ENCODE measurements around the gene HDX.
"Not testable (repeated sequence)": the region's sequence is repeated elsewhere in the genome, so short reads cannot be mapped to it uniquely, and the experiment has no call there.

Gene HDX

GRCh38 chrX:84501798-84502628, at the start of gene HDX:
Gene HDX (minus strand): TSS chrX:84502453. CDS start chrX:84475397, 27,056 bp downstream.
- peak; percentile 48 for DNase-seq (ENCODE audit: low spot score)

- DNase-seq (ENCODE audit: low spot score), result not testable (repeated sequence)
These were observed 39.1 kb upstream of the HDX start for GRCh38 chrX:84541315-84541714.

GRCh38 chrX:84537627-84538026, 35.4 kb upstream of the HDX start:
- not testable (repeated sequence) for DNase-seq (ENCODE audit: low spot score)

- no peak for DNase-seq (ENCODE audit: low spot score)
These were observed 13.8 kb downstream of the HDX start for GRCh38 chrX:84488426-84488825.

GRCh38 chrX:84487365-84488353, 14.6 kb downstream of the HDX start:
- no peak for DNase-seq (ENCODE audit: low spot score)

GRCh38 chrX:84479086-84479485, 23.2 kb downstream of the HDX start:
- DNase-seq (ENCODE audit: low spot score), result no peak

- DNase-seq (ENCODE audit: low spot score), result no peak
These were observed 25.1 kb downstream of the HDX start for GRCh38 chrX:84477114-84477513.

- no peak for DNase-seq (ENCODE audit: low spot score)
These were observed 26.7 kb downstream of the HDX start for GRCh38 chrX:84475596-84475995.

GRCh38 chrX:84475101-84475500, 27.2 kb downstream of the HDX start:
- no peak for DNase-seq (ENCODE audit: low spot score)

- no peak for DNase-seq (ENCODE audit: low spot score)
These were observed 33.0 kb downstream of the HDX start for GRCh38 chrX:84469226-84469625.

GRCh38 chrX:84467898-84468297, 34.4 kb downstream of the HDX start:
- no peak for DNase-seq (ENCODE audit: low spot score)

GRCh38 chrX:84453351-84454246, 48.7 kb downstream of the HDX start:
- no peak for DNase-seq (ENCODE audit: low spot score)

- DNase-seq (ENCODE audit: low spot score), result no peak
These were observed 61.1 kb downstream of the HDX start for GRCh38 chrX:84441143-84441542.

- no peak for DNase-seq (ENCODE audit: low spot score)
These were observed 87.1 kb downstream of the HDX start for GRCh38 chrX:84415140-84415539.

- DNase-seq (ENCODE audit: low spot score), result no peak
These were observed 138.6 kb downstream of the HDX start for GRCh38 chrX:84363663-84364062.

GRCh38 chrX:84363051-84363450, 139.2 kb downstream of the HDX start:
- no peak for DNase-seq (ENCODE audit: low spot score)

GRCh38 chrX:84362184-84362838, 139.9 kb downstream of the HDX start:
- DNase-seq (ENCODE audit: low spot score), result no peak

- no peak for DNase-seq (ENCODE audit: low spot score)
These were observed 144.0 kb downstream of the HDX start for GRCh38 chrX:84358271-84358670.

- DNase-seq (ENCODE audit: low spot score), result no peak
These were observed 145.0 kb downstream of the HDX start for GRCh38 chrX:84357296-84357695.

GRCh38 chrX:84340968-84341367, 161.3 kb downstream of the HDX start:
- DNase-seq (ENCODE audit: low spot score), result no peak
